GM19035 (cell line): ENCODE measurements around the gene USP2.

Source experiments
- ATAC-seq: cut with Tn5 transposase; IDR thresholded peaks from one replicate; pipeline ENCODE4 v1.9.1; 2021; ENCODE audit not compliant: unreplicated experiment

Gene USP2

GRCh38 chr11:119310682-119311052 lies 70.8 kb downstream of the USP2 start:
- ATAC-seq: no peak

GRCh38 chr11:119309953-119310681 lies 71.4 kb downstream of the USP2 start:
- no peak for ATAC-seq

GRCh38 chr11:119309411-119309810 lies 72.1 kb downstream of the USP2 start:
- no peak for ATAC-seq

- no peak for ATAC-seq
Observed at GRCh38 chr11:119307974-119308373, 73.5 kb downstream of the USP2 start.

- no peak for ATAC-seq
Observed at GRCh38 chr11:119307219-119307618, 74.3 kb downstream of the USP2 start.

GRCh38 chr11:119306373-119306890 lies 75.1 kb downstream of the USP2 start:
- no peak for ATAC-seq

- ATAC-seq: no peak
Observed at GRCh38 chr11:119305556-119306372, 75.7 kb downstream of the USP2 start.
